IMR-90 (cell line): ENCODE results near the gene HMX1.

Experiments
- BHLHE40 ChIP-seq: fragments of 150-350 bp; IDR thresholded peaks from 2 replicates; pipeline ENCODE4 v1.6.1; 2016; ENCODE audit warnings: mild to moderate bottlenecking, low read depth, low read length
- FOS ChIP-seq: fragments of 150-350 bp; IDR thresholded peaks from 2 replicates; pipeline ENCODE4 v1.6.1; 2016; ENCODE audit warnings: low read depth, low read length
- POLR2A ChIP-seq: IDR thresholded peaks from 2 replicates; pipeline ENCODE4 v1.6.1; 2012; ENCODE audit warnings: mild to moderate bottlenecking, low read depth, low read length
- TF ChIP-seq, protein P1 (sequence below): fragments of 150-350 bp; IDR thresholded peaks from 2 replicates; pipeline ENCODE4 v1.6.1; 2016; ENCODE audit warnings: low read depth, mild to moderate bottlenecking, low read length, moderate library complexity, borderline replicate concordance
- TF ChIP-seq, protein P2 (sequence below): conservative IDR thresholded peaks from 2 replicates; pipeline ENCODE4 v1.5.1; 2012; ENCODE audit warnings: mild to moderate bottlenecking, low read depth, low read length, improper control_type of control experiment

DNA sequence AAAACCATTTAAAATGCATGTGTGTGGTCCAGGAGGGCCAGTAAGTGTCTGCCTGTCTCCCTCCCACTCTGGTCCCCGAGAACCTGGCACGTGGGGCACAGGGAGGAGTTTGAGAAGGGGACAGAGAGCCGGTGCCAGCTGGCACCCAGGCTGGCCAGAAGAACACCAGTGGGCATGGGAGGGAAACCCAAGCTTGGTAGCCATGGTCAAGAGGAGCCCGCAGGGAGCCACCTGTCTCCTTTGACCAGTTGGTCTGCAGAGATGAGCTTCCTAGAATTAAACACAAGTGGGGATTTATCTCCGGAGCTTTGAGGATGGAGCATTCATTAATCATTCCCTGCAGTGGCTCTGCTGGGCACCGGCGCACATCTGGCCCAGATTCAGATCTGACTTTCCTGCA, 41.6 kb downstream of the HMX1 start:
- no peak for TF ChIP-seq POLR2A
- TF ChIP-seq, protein P1, sequence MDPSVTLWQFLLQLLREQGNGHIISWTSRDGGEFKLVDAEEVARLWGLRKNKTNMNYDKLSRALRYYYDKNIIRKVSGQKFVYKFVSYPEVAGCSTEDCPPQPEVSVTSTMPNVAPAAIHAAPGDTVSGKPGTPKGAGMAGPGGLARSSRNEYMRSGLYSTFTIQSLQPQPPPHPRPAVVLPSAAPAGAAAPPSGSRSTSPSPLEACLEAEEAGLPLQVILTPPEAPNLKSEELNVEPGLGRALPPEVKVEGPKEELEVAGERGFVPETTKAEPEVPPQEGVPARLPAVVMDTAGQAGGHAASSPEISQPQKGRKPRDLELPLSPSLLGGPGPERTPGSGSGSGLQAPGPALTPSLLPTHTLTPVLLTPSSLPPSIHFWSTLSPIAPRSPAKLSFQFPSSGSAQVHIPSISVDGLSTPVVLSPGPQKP: no peak
- TF ChIP-seq, protein P2, sequence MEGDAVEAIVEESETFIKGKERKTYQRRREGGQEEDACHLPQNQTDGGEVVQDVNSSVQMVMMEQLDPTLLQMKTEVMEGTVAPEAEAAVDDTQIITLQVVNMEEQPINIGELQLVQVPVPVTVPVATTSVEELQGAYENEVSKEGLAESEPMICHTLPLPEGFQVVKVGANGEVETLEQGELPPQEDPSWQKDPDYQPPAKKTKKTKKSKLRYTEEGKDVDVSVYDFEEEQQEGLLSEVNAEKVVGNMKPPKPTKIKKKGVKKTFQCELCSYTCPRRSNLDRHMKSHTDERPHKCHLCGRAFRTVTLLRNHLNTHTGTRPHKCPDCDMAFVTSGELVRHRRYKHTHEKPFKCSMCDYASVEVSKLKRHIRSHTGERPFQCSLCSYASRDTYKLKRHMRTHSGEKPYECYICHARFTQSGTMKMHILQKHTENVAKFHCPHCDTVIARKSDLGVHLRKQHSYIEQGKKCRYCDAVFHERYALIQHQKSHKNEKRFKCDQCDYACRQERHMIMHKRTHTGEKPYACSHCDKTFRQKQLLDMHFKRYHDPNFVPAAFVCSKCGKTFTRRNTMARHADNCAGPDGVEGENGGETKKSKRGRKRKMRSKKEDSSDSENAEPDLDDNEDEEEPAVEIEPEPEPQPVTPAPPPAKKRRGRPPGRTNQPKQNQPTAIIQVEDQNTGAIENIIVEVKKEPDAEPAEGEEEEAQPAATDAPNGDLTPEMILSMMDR: no peak
- no peak for TF ChIP-seq BHLHE40
- TF ChIP-seq FOS: no peak
